ENCODE data around the gene PANK4. TPM values are rescaled to one million over a fixed set of nuclear protein-coding genes. Genes with fewer than 3 reads are reported as not detected.
A peak's percentile ranks its signal among the peaks of the same experiment; 100 is the strongest.

Gene PANK4
- total RNA-seq, 1 experiment from 2014 or later, result 22.1 TPM

DNA sequence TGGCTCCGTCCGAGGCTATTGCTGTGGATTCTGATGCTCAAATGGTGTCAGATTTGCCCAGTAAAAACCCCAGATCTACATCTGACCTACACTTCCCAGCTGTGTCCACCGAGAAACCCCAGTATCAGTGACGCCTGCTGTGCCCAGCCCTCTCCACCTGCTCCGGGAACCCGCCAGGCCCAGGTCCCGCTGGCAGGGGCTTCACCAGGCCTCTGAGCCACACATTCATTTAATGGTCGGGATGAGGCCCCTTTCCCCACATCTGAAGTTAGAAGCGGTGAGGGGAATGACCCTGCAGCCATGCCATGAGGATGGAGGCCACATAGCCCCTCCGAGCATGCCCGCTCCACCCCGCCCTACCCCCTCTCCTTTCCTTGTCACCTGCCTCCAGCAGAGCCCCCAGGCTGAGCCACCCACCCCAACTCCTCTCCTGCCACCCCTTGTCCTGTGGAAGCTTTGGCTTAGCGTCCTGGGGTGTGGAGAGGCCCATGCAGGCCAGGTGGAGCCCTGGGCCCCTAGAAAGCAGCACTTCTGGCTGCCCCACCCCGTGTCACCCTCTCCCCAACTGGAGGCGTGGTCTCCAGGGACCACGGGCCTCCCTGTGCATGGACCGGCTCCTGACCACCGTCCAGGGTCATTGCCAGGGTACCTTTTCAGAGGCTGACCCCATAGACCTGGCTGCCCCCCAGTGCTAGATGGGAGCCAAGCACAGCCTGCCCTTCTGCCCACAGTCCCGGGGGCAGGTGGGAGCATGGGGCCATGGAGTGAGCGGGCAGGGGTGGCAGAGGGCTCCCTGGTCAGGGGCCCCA is 37.8 kb upstream of the PANK4 start:
- no peak overlapping the region for H3K27ac Mint-ChIP-seq (ENCODE audit: low read depth, unreplicated experiment)
- intact Hi-C loops (cut with micrococcal nuclease), result no loop called here
- no peaks in the 10 kb centered on the region for H3K4me1 Mint-ChIP-seq (ENCODE audit: insufficient read depth, unreplicated experiment)
- H3K4me3 Mint-ChIP-seq (ENCODE audit: unreplicated experiment), result no peak overlapping the region
- DNase-seq (ENCODE audit: unreplicated experiment), result no peak
- no TSS peak for BruUV-seq (replicated peaks)
- H3K27me3 Mint-ChIP-seq (ENCODE audit: insufficient read depth, unreplicated experiment), result peaks cover 14% of the 10 kb centered on the region
- H3K9me3 Mint-ChIP-seq (ENCODE audit: unreplicated experiment), result no peaks in the 10 kb centered on the region
- no peaks in the 10 kb centered on the region for H3K36me3 Mint-ChIP-seq (ENCODE audit: insufficient read depth, unreplicated experiment)
- TF ChIP-seq, protein P1, sequence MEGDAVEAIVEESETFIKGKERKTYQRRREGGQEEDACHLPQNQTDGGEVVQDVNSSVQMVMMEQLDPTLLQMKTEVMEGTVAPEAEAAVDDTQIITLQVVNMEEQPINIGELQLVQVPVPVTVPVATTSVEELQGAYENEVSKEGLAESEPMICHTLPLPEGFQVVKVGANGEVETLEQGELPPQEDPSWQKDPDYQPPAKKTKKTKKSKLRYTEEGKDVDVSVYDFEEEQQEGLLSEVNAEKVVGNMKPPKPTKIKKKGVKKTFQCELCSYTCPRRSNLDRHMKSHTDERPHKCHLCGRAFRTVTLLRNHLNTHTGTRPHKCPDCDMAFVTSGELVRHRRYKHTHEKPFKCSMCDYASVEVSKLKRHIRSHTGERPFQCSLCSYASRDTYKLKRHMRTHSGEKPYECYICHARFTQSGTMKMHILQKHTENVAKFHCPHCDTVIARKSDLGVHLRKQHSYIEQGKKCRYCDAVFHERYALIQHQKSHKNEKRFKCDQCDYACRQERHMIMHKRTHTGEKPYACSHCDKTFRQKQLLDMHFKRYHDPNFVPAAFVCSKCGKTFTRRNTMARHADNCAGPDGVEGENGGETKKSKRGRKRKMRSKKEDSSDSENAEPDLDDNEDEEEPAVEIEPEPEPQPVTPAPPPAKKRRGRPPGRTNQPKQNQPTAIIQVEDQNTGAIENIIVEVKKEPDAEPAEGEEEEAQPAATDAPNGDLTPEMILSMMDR (IDR thresholded peaks at IDR 0.05; ENCODE audit: unreplicated experiment), result no peak
- ChIA-PET POLR2A (no interaction called here), CTCF (interaction anchor here (0.5 kb wide), 1 partner anchor 685 kb away, joined by 5 read pairs; no protein-coding TSS in a partner anchor)

DNA sequence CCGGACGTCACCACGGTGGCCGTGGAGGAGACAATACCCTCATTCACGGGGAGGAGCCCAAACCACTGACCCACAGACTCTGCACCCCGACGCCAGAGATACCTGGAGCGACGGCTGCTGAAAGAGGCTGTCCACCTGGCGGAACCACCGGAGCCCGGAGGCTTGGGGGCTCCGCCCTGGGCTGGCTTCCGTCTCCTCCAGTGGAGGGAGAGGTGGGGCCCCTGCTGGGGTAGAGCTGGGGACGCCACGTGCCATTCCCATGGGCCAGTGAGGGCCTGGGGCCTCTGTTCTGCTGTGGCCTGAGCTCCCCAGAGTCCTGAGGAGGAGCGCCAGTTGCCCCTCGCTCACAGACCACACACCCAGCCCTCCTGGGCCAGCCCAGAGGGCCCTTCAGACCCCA is 36.8 kb upstream of the PANK4 start:
- no peak for DNase-seq (ENCODE audit: unreplicated experiment)
- ChIA-PET CTCF (no interaction called here), POLR2A (no interaction called here)
- Mint-ChIP-seq H3K4me1 (ENCODE audit: insufficient read depth, unreplicated experiment) (no peaks in the 10 kb centered on the region), H3K9me3 (ENCODE audit: unreplicated experiment) (no peaks in the 10 kb centered on the region), H3K27me3 (ENCODE audit: insufficient read depth, unreplicated experiment) (peaks cover 14% of the 10 kb centered on the region), H3K27ac (ENCODE audit: low read depth, unreplicated experiment) (no peak overlapping the region), H3K36me3 (ENCODE audit: insufficient read depth, unreplicated experiment) (no peaks in the 10 kb centered on the region), H3K4me3 (ENCODE audit: unreplicated experiment) (no peak overlapping the region)
- no TSS peak for BruUV-seq (replicated peaks)
- intact Hi-C loops (cut with micrococcal nuclease), result no loop called here
- TF ChIP-seq, protein P1 (IDR thresholded peaks at IDR 0.05; ENCODE audit: unreplicated experiment), result no peak

DNA sequence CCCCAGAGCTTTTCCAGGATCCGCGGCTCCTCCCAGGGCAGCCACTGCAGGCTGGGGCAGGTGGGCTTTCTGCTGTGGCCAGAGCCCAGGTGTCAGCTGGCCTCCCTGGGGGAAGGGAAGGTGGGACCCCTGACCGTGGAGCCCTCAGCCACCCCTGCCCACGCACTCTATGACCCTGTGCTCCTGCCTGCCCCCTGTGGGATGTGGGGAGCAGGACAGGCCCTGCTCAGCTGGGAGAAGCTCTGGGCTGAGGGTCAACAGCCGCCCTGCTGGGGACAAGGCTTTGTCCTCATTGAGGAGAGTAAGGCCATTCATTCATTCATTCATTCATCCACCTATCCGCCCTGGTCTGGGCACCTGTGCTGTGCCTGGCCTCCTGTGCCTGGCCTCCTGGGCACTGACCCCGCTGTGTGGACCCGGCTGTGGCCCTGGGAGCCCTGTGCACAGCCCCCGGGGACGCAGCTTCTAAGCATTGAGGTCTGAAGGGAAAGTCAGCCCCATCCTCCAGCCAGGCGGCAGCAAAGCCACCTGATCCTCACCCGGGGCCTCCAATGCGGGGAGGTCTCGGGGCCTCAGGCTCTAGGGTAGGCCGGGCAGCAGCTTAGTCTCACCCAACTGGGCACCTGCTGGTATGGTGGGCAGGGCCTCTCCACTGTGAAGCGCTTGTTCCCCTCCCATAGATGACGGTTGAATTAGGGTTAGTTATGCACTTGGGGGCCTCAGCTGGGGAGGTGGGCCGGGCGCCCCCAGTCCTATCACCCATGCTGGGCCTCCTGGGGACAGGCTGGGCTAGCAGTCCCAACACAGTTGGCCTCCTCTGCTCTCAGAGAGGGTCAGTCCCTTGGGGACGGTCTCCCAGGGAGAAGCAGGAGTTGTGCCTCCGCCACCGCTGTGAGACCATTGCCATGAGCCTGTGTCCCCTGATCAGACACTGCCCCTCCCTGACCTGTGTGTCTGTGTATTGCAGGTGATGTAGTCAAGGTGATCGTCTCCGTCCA is 35.8 kb upstream of the PANK4 start:
- BruUV-seq (replicated peaks), result no TSS peak
- Mint-ChIP-seq H3K4me1 (ENCODE audit: insufficient read depth, unreplicated experiment) (no peaks in the 10 kb centered on the region), H3K27ac (ENCODE audit: low read depth, unreplicated experiment) (no peak overlapping the region), H3K27me3 (ENCODE audit: insufficient read depth, unreplicated experiment) (peaks cover 14% of the 10 kb centered on the region), H3K36me3 (ENCODE audit: insufficient read depth, unreplicated experiment) (no peaks in the 10 kb centered on the region), H3K9me3 (ENCODE audit: unreplicated experiment) (no peaks in the 10 kb centered on the region), H3K4me3 (ENCODE audit: unreplicated experiment) (no peak overlapping the region)
- intact Hi-C loops (cut with micrococcal nuclease), result no loop called here
- TF ChIP-seq, protein P1 (IDR thresholded peaks at IDR 0.05; ENCODE audit: unreplicated experiment), result peak; percentile 40
- CTCF ChIA-PET, result interaction anchor here (0.6 to 1.7 kb wide), 2 partner anchors 15 to 172 kb away, joined by 3 to 7 read pairs; no protein-coding TSS in a partner anchor
- POLR2A ChIA-PET, result no interaction called here
- no peak for DNase-seq (ENCODE audit: unreplicated experiment)

DNA sequence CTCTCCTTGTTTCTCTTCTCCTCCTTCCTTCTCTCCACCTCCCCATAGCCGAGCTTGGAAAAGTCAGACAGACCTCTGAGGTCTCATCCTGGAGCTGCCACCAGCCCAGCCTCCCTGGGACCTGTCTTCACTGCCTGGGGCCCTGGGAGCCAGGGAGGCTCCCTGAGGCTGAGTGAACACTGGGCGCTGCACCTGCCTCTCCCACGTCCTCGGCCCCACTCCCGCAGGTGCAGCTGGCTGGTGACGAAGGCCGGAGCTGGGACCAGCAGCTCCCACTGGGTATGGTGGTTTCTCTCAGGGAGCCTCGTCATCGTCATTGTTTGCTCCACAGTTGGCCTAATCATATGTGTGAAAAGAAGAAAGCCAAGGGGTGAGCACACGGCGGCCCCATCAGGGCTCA is 35.0 kb upstream of the PANK4 start:
- TF ChIP-seq, protein P1 (IDR thresholded peaks at IDR 0.05; ENCODE audit: unreplicated experiment), result no peak
- intact Hi-C loops (cut with micrococcal nuclease), result no loop called here
- H3K4me3 Mint-ChIP-seq (ENCODE audit: unreplicated experiment), result no peak overlapping the region
- peaks cover 2% of the 10 kb centered on the region for H3K4me1 Mint-ChIP-seq (ENCODE audit: insufficient read depth, unreplicated experiment)
- CTCF ChIA-PET, result interaction anchor here (0.6 to 1.7 kb wide), 4 partner anchors 14 to 927 kb away, joined by 3 to 7 read pairs (median 3); no protein-coding TSS in a partner anchor
- H3K9me3 Mint-ChIP-seq (ENCODE audit: unreplicated experiment), result no peaks in the 10 kb centered on the region
- peaks cover 14% of the 10 kb centered on the region for H3K27me3 Mint-ChIP-seq (ENCODE audit: insufficient read depth, unreplicated experiment)
- no TSS peak for BruUV-seq (replicated peaks)
- peak overlapping the region; percentile 52 for H3K27ac Mint-ChIP-seq (ENCODE audit: low read depth, unreplicated experiment)
- H3K36me3 Mint-ChIP-seq (ENCODE audit: insufficient read depth, unreplicated experiment), result no peaks in the 10 kb centered on the region
- POLR2A ChIA-PET, result no interaction called here
- DNase-seq (ENCODE audit: unreplicated experiment), result no peak
